Uterus (tissue), 4 donors: ENCODE data around the gene CTIF. TPM values are rescaled to one million over a fixed set of nuclear protein-coding genes. Genes with fewer than 3 reads are reported as not detected.

Experiments used
- DNase-seq, 2 donors: peaks; one replicate each; pipeline ENCODE4 v3.0.0-alpha.2; 2019 to 2020
- H3K27ac ChIP-seq, 2 donors: fragments of 200-600 bp; sonication (generic); 1 replicate in 1 of 2; 2 replicates in 1 of 2; pipeline ENCODE4 v1.5.1; 2016 to 2018
- H3K27me3 ChIP-seq, 2 donors: fragments of 200-600 bp; sonication (generic); one replicate each; pipeline ENCODE4 v1.5.1; 2018 to 2019; ENCODE audit warnings: control low read depth in 1 of 2
- H3K36me3 ChIP-seq, 2 donors: fragments of 200-600 bp; sonication (generic); one replicate each; pipeline ENCODE4 v1.5.1; 2019; ENCODE audit warnings: control low read depth in 1 of 2
- H3K4me1 ChIP-seq, 2 donors: fragments of 200-600 bp; sonication (generic); one replicate each; pipeline ENCODE4 v1.5.1; 2018 to 2019; ENCODE audit warnings: control low read depth in 1 of 2
- H3K4me3 ChIP-seq, 2 donors: fragments of 200-600 bp; sonication (generic); 1 replicate in 1 of 2; 2 replicates in 1 of 2; pipeline ENCODE4 v1.5.1; 2018 to 2019; ENCODE audit warnings: mild to moderate bottlenecking in 1 of 2
- H3K9me3 ChIP-seq, 2 donors: fragments of 200-600 bp; sonication (generic); one replicate each; pipeline ENCODE4 v1.5.1; 2019; ENCODE audit warnings: control low read depth in 1 of 2
- CTCF ChIP-seq, 4 experiments: fragments of 200-600 bp in 2 of 4; fragments of 450-650 bp in 2 of 4; sonication (generic) in 2 of 4; IDR thresholded peaks; one replicate each; pipeline ENCODE4 v1.5.1; 2016 to 2019; ENCODE audit warnings: antibody characterized with exemption in 4 of 4, mild to moderate bottlenecking in 2 of 4, moderate library complexity in 1 of 4
- POLR2A ChIP-seq, 2 donors: fragments of 450-650 bp; IDR thresholded peaks; one replicate each; pipeline ENCODE4 v1.6.1; 2016; ENCODE audit warnings: antibody characterized with exemption in 2 of 2, mild to moderate bottlenecking in 1 of 2, moderate library complexity in 1 of 2
- intact Hi-C: fragments of 100-400 bp; cut with DNase I; formaldehyde crosslinking; loops from one replicate; pipeline ENCODE4 v1.15.1; 2023; ENCODE audit warnings: low total_unique reads
- total RNA-seq, 4 donors: library from RNA; depleted of rRNA in 3 of 4; stranded (reverse); fragments of >200 nt in 3 of 4; gene quantifications; one replicate each; pipeline versions ENCODE4 v1.1.0 to v1.2.4, GENCODE V29; 2014 to 2023
- donor health status: DM: yes; HTN: yes; CAD: no.

The CTIF gene
- total RNA-seq, 4 donors from 2014 or later, result 11.3 to 94.3 (median 48.0) TPM

- intact Hi-C loops, result no loop called here
- TF ChIP-seq POLR2A (IDR thresholded peaks at IDR 0.05) (no peak), CTCF (IDR thresholded peaks at IDR 0.05) (no peak)
- DNase-seq, result peak in 1 of 2 donors; percentile 12
These were observed 136.0 kb downstream of the CTIF start for GRCh38 chr18:48674758-48675351.

GRCh38 chr18:48675352-48675761 lies 136.5 kb downstream of the CTIF start:
- no peak overlapping the region for H3K4me3 ChIP-seq
- H3K4me1 ChIP-seq, result peaks cover 3% of the 10 kb centered on the region in 2 donors
- no peaks in the 10 kb centered on the region for H3K27me3 ChIP-seq
- no peak overlapping the region for H3K27ac ChIP-seq
- peaks cover 0 to 8% of the 10 kb centered on the region in 2 donors for H3K9me3 ChIP-seq
- TF ChIP-seq CTCF (IDR thresholded peaks at IDR 0.05) (peak; percentile 83 to 93 (median 91)), POLR2A (IDR thresholded peaks at IDR 0.05) (no peak)
- DNase-seq, result peak; percentile 77 to 87
- intact Hi-C loops, result no loop called here
- no peaks in the 10 kb centered on the region for H3K36me3 ChIP-seq

More at GRCh38 chr18:48674758-48675351, 136.0 kb downstream of the CTIF start:
- no peak overlapping the region for H3K4me3 ChIP-seq
- H3K27ac ChIP-seq, result no peak overlapping the region
- peaks cover 3% of the 10 kb centered on the region in 2 donors for H3K4me1 ChIP-seq
- H3K9me3 ChIP-seq, result peaks cover 0 to 8% of the 10 kb centered on the region in 2 donors
- H3K27me3 ChIP-seq, result no peaks in the 10 kb centered on the region
- no peaks in the 10 kb centered on the region for H3K36me3 ChIP-seq

- H3K36me3 ChIP-seq, result no peaks in the 10 kb centered on the region
These were observed 137.1 kb downstream of the CTIF start for GRCh38 chr18:48675912-48676311.

GRCh38 chr18:48676346-48676745 lies 137.5 kb downstream of the CTIF start:
- intact Hi-C loops, result no loop called here
- TF ChIP-seq CTCF (IDR thresholded peaks at IDR 0.05) (no peak), POLR2A (IDR thresholded peaks at IDR 0.05) (no peak)
- Histone ChIP-seq H3K4me1 (peaks cover 3% of the 10 kb centered on the region in 2 donors), H3K27me3 (no peaks in the 10 kb centered on the region), H3K9me3 (peaks cover 0 to 4% of the 10 kb centered on the region in 2 donors), H3K27ac (no peak overlapping the region), H3K36me3 (no peaks in the 10 kb centered on the region), H3K4me3 (no peak overlapping the region)
- peak in 1 of 2 donors; percentile 13 for DNase-seq

More at GRCh38 chr18:48675912-48676311, 137.1 kb downstream of the CTIF start:
- Histone ChIP-seq H3K4me3 (no peak overlapping the region), H3K4me1 (peaks cover 3% of the 10 kb centered on the region in 2 donors), H3K9me3 (peaks cover 0 to 8% of the 10 kb centered on the region in 2 donors), H3K27ac (no peak overlapping the region), H3K27me3 (no peaks in the 10 kb centered on the region)
- DNase-seq, result peak in 1 of 2 donors; percentile 18
- intact Hi-C loops, result no loop called here
- TF ChIP-seq POLR2A (IDR thresholded peaks at IDR 0.05) (no peak), CTCF (IDR thresholded peaks at IDR 0.05) (no peak)

GRCh38 chr18:48676756-48677368 lies 138.0 kb downstream of the CTIF start:
- H3K27ac ChIP-seq, result no peak overlapping the region

More at GRCh38 chr18:48676756-48677368, 138.0 kb downstream of the CTIF start:
- H3K9me3 ChIP-seq, result no peaks in the 10 kb centered on the region
- H3K4me3 ChIP-seq, result no peak overlapping the region
- no peaks in the 10 kb centered on the region for H3K36me3 ChIP-seq
- TF ChIP-seq CTCF (IDR thresholded peaks at IDR 0.05), result peak; percentile 66 to 87 (median 78)
- no peak for TF ChIP-seq POLR2A (IDR thresholded peaks at IDR 0.05)
- DNase-seq, result peak; percentile 64 to 69
- peaks cover 3% of the 10 kb centered on the region in 2 donors for H3K4me1 ChIP-seq
- intact Hi-C loops, result no loop called here
- no peaks in the 10 kb centered on the region for H3K27me3 ChIP-seq
